GM19395 (cell line): ENCODE data around the gene KIFC3.
"Not testable (repeated sequence)": the region's sequence is repeated elsewhere in the genome, so short reads cannot be mapped to it uniquely, and the experiment has no call there.

Source experiments
- ATAC-seq: cut with Tn5 transposase; IDR thresholded peaks from one replicate; pipeline ENCODE4 v1.9.1; 2021; ENCODE audit warnings: mild to moderate bottlenecking, moderate library complexity; ENCODE audit not compliant: unreplicated experiment

The KIFC3 gene

GRCh38 chr16:57741660-57742191 is 60.6 kb downstream of the KIFC3 start:
- no peak for ATAC-seq

GRCh38 chr16:57740423-57741071 is 61.7 kb downstream of the KIFC3 start:
- no peak for ATAC-seq

DNA sequence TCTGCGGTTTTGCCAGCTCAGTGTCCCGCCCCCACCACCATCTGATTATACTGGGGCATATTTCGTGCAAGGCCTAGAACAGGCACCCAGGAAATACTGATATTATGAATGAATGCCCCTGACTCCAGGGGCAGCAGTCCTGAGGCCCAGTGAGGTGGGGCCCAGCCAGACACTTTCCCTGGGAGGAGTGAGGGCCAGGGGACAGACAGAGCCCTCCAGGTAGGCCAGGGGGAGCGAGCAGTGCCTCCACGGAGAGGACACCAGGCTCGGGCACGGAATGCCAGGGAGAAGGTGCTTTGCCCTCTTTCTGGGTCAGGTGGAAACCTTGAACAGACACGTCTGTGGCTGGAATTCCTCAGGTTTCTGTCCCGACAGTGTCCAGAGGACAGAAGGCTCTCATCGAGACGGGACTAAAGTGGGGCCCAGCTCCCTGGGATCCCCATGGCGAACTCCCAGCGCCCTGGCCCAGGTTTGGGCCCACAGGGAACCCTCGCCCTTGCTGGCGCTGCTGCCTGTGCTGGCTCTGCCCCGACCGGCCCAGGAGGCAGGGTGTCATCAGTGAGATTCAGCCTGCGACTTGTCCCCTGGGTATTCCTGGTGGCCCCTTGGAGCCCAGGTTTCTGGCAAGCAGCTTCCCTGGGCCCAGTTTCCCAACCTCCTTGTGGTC is 62.4 kb downstream of the KIFC3 start:
- ATAC-seq = no peak

DNA sequence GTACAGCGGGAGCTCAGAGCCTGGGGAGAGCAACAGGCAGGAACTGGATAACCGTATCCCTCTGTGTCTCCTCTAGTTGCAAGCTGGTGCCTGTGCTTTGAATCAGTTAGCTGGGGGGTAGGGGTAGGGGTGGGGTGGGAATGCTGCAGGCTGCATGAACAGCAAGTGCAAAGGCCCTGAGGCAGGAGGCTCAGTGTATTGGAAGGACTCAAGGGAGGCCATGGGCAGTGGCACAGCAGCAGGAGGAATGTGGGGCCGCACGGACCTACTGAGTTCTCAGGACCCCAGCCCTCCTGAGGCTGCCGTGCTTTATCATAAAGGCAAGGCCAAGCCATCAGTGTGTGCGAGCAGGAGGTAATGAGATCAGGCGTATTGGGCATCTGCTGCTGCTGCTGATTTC is 63.4 kb downstream of the KIFC3 start:
- no peak for ATAC-seq

DNA sequence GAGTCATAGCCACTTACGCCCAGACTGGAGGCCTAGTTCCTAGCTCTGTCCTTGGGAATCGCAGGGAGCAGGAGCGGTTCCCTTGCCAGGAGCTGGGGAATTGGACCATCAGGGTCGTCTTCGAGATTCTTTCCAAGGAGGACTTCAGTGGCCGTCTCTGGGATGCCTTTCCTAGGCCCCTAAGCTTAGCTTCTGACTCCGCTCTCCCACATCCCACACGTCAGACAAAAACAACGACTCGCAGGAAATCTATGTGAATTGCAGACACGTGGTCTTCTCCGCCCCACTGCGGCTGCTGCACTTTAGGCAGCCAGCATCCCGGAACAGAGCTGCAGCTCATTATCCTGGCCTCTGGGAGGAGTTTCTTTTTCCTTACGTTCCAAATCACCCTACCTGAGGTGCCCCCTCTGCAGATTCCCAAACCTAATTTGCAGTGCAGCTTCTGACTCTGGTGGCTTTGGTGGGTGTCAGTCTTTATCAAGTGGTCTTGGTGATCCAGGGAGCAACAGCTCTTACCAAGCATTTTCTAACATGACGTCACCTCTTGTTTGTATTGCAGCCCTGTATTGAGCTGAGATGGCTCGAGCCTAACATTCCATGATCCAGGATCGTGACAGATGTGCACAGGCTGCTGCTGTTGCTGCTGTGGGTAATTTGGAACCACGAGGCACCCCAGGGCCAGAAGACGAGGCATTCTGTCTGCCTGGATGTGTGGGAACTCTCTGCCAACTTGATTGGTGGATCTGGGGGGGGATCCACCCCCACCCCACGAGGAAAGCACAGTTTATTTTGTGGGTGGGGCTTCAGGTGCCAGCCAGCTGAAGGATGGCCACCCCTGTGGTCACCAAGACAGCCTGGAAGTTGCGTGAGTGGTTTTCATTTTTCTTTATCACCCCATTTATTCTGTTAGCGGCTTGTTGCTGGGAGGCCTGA is 65.6 kb downstream of the KIFC3 start:
- no peak for ATAC-seq

GRCh38 chr16:57735755-57736418 is 66.4 kb downstream of the KIFC3 start, which contains the start of gene KATNB1:
TSS of gene KATNB1 (plus strand) at chr16:57735770. CDS start at chr16:57737244, 1,474 bp downstream.
- peak; percentile 22 for ATAC-seq

GRCh38 chr16:57734925-57735754 is 67.2 kb downstream of the KIFC3 start:
- peak; percentile 89 for ATAC-seq

DNA sequence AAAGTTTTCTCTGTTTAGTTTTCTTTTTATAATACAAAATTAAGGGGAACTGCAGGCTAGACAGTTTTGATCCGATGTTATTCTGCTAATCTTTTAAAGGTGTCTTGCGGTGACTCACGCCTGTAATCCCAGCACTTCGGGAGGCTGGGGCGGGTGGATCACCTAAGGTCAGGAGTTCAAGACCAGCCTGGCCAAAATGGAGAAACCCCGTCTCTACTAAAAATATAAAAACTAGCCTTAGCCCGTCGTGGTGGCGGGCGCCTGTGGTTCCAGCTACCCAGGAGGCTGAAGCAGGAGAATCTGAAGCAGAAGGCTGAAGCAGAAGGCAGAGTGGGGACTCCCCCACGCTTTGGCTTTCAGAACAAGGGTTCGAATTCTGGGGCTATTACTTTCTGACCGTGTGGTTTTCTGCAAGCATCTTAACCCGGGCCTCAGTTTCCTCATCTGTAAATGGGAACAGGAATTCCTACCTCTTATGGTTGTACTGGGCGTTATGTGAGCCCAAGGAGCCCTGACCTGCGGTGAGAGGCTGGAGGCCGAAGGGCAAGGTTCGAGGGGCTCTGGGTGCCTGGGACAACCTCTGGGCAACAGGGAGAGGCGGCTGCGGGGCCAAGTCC is 67.9 kb downstream of the KIFC3 start:
- ATAC-seq = no peak

DNA sequence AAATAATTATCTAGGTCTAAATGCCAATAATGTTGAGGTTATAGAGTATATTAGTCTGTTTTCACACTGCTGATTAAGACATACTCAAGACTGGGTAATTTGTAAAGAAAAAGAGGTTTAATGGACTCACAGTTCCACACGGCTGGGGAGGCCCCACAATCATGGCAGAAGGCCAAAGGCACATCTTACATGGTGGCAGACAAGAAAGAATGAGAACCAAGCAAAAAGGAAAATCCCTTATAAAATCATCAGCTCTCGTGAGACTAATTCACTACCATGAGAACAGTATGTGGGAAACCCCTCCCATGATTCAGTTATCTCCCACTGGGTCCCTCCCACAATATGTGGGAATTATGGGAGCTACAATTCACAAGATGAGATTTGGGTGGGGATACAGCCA is 69.6 kb downstream of the KIFC3 start:
- ATAC-seq = no peak

GRCh38 chr16:57732037-57732436 is 70.3 kb downstream of the KIFC3 start:
- ATAC-seq = no peak

GRCh38 chr16:57730771-57731730 is 71.2 kb downstream of the KIFC3 start:
- no peak for ATAC-seq

DNA sequence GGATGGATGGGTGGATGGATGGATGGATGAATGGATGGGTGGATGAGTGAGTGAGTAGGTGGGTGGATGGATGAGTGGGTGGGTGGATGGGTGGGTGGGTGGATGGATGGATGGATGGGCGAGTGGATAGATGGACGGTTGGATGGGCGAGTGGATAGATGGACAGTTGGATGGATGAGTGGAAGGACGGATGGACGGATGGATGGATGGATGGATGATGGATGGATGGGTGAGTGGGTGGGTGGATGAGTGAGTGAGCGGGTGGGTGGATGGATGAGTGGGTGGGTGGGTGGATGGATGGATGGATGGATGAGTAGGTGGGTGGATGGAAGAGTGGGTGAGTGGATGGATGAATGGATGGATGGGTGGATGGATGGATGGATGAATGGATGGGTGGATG is 72.4 kb downstream of the KIFC3 start:
- not testable (repeated sequence) for ATAC-seq

DNA sequence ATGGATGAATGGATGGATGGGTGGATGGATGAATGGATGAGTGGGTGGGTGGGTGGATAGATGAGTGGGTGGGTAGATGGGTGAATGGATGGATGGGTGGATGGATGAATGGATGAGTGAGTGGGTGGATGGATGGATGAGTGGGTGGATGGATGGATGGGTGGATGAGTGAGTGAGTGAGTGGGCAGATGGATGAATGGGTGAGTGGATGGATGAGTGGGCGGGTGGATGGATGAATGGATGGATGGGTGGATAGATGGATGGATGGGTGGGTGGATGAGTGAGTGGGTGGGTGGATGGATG is 73.2 kb downstream of the KIFC3 start:
- ATAC-seq = no peak

GRCh38 chr16:57728336-57729181 is 73.7 kb downstream of the KIFC3 start:
- no peak for ATAC-seq

- no peak for ATAC-seq
Observed at GRCh38 chr16:57727610-57728009, 74.7 kb downstream of the KIFC3 start.

DNA sequence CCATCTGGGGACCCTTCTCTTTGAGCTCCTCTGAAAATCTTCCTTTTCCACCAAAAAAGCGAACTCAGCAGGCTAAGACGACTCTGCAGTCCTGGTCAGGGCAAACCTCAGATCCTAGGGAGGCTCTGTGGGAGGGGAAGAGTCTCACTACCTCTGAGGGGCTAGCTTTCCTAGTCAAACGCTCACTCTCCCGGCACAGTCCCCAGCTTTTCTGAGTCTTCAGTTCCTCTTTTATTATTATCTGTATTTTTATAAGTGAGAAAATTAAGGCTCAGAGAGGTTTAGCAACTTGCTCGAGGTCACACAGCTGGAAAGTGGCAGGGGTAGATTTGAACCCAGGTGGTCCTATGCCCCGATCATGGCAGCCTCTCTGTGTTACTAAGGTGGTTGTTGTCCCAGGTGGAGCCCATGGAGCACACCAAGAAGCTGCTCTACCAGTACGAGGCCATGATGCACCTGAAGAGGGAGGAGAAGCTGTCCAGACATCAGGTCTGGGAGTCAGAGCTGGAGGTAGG is 75.8 kb downstream of the KIFC3 start:
- no peak for ATAC-seq

- ATAC-seq = no peak
Observed at GRCh38 chr16:57725976-57726375, 76.3 kb downstream of the KIFC3 start.
